HepG2 (cell line): Measurements from ENCODE around the gene DYNC2I2. TPM values are rescaled to one million over a fixed set of nuclear protein-coding genes. Genes with fewer than 3 reads are reported as not detected.

Experiments used
- AGO2 ChIP-seq: fragments of 200-400 bp; formaldehyde crosslinking; optimal IDR thresholded peaks from 2 replicates; pipeline ENCODE3; 2017; ENCODE audit warnings: mild to moderate bottlenecking, low read depth, low read length, moderate library complexity
- ASH2L ChIP-seq: fragments of 300-600, 200-600 bp; sonication (generic); IDR thresholded peaks from 2 replicates; pipeline ENCODE4 v1.7.0; 2017; ENCODE audit warnings: low read depth, mild to moderate bottlenecking, moderate library complexity, mixed read lengths, low read length; ENCODE audit not compliant: insufficient read length
- ATF7-NPFF ChIP-seq: sonication (generic); formaldehyde crosslinking; IDR thresholded peaks from 2 replicates; pipeline ENCODE4 v1.8.1; 2023; ENCODE audit warnings: mild to moderate bottlenecking, low read depth, missing genetic modification reagents, moderate library complexity
- GFI1 ChIP-seq: sonication (generic); formaldehyde crosslinking; IDR thresholded peaks from 2 replicates; pipeline ENCODE4 v1.5.0; 2020; ENCODE audit warnings: missing genetic modification reagents, mild to moderate bottlenecking, borderline replicate concordance
- MIXL1 ChIP-seq: IDR thresholded peaks from 2 replicates; pipeline ENCODE4 v1.6.1; 2016
- NBN ChIP-seq: fragments of 450-650 bp; conservative IDR thresholded peaks from 2 replicates; pipeline ENCODE4 v1.6.1; 2017
- PRPF4 ChIP-seq: fragments of 200-400 bp; formaldehyde crosslinking; IDR thresholded peaks from 2 replicates; pipeline ENCODE4 v1.6.1; 2016; ENCODE audit warnings: low read length, low read depth; ENCODE audit not compliant: poor library complexity, severe bottlenecking
- RNF2 ChIP-seq: fragments of 450-650 bp; conservative IDR thresholded peaks from 2 replicates; pipeline ENCODE4 v1.6.1; 2016; ENCODE audit warnings: low read depth
- SAP130 ChIP-seq: IDR thresholded peaks from 2 replicates; pipeline ENCODE4 v1.6.1; 2016; ENCODE audit warnings: low read depth
- YEATS4 ChIP-seq: sonication (generic); formaldehyde crosslinking; IDR thresholded peaks from 2 replicates; pipeline ENCODE4 v1.4.0; 2020; ENCODE audit warnings: missing genetic modification reagents, borderline replicate concordance
- ZNF333 ChIP-seq: sonication (generic); formaldehyde crosslinking; IDR thresholded peaks from 2 replicates; pipeline ENCODE4 v1.4.0; 2020; ENCODE audit warnings: mild to moderate bottlenecking, missing genetic modification reagents, borderline replicate concordance
- ZNF501 ChIP-seq: sonication (generic); formaldehyde crosslinking; IDR thresholded peaks from 2 replicates; pipeline ENCODE4 v1.5.1; 2020; ENCODE audit warnings: mild to moderate bottlenecking, moderate library complexity, missing genetic modification reagents
- ZNF678 ChIP-seq: sonication (generic); formaldehyde crosslinking; IDR thresholded peaks from 2 replicates; pipeline ENCODE4 v1.4.0; 2020; ENCODE audit warnings: mild to moderate bottlenecking, missing genetic modification reagents
- polyA plus RNA-seq, 8 experiments: library from polyadenylated mRNA; depleted of rRNA in 3 of 8; stranded (reverse) in 7 of 8; unstranded in 1 of 8; fragments of >200 nt; fragmentation: Illumina TruSeq in 4 of 8; extraction: Trizol in 4 of 8; gene quantifications; 2 replicates each; pipeline versions ENCODE4 v1.2.1 to v1.2.3, GENCODE V29; 2011 to 2016; ENCODE audit warnings: low read depth in 4 of 8, missing spikeins in 1 of 8, mixed read lengths in 1 of 8; ENCODE audit not compliant: insufficient read depth in 1 of 8
- total RNA-seq, 5 experiments: library from RNA; depleted of rRNA; stranded (reverse); fragments of >200 nt; fragmentation: Illumina TruSeq; extraction: Trizol; gene quantifications; 2 replicates each; pipeline ENCODE4 v1.2.3, GENCODE V29; 2016; ENCODE audit warnings: low read depth in 1 of 5
- TF ChIP-seq, protein P1 (sequence below): IDR thresholded peaks from 2 replicates; pipeline ENCODE4 v1.6.1; 2016; ENCODE audit warnings: low read depth, borderline replicate concordance
- TF ChIP-seq, protein P2 (sequence below): sonication (generic); formaldehyde crosslinking; IDR thresholded peaks from 2 replicates; pipeline ENCODE4 v1.8.0; 2022; ENCODE audit warnings: missing genetic modification reagents, mild to moderate bottlenecking, moderate library complexity, borderline replicate concordance
- TF ChIP-seq, protein P3 (sequence below): sonication (generic); formaldehyde crosslinking; IDR thresholded peaks from 2 replicates; pipeline ENCODE4 v1.4.0; 2020; ENCODE audit warnings: missing genetic modification reagents
- TF ChIP-seq, protein P4 (sequence below): IDR thresholded peaks from 2 replicates; pipeline ENCODE4 v1.6.1; 2012; ENCODE audit warnings: low read depth, low read length, improper control_type of control experiment
- TF ChIP-seq, protein P5 (sequence below): sonication (generic); formaldehyde crosslinking; IDR thresholded peaks from 2 replicates; pipeline ENCODE4 v1.5.1; 2020; ENCODE audit warnings: mild to moderate bottlenecking, missing genetic modification reagents, moderate library complexity
- TF ChIP-seq, protein P6 (sequence below): sonication (generic); formaldehyde crosslinking; IDR thresholded peaks from 2 replicates; pipeline ENCODE4 v1.4.0; 2020; ENCODE audit warnings: missing genetic modification reagents

The DYNC2I2 gene
- total and polyA plus RNA-seq, 2 of the 13 experiments (the other 11 are each of a cell fraction or from before 2014, with no cell fraction given): 13.7 to 40.2 TPM

DNA sequence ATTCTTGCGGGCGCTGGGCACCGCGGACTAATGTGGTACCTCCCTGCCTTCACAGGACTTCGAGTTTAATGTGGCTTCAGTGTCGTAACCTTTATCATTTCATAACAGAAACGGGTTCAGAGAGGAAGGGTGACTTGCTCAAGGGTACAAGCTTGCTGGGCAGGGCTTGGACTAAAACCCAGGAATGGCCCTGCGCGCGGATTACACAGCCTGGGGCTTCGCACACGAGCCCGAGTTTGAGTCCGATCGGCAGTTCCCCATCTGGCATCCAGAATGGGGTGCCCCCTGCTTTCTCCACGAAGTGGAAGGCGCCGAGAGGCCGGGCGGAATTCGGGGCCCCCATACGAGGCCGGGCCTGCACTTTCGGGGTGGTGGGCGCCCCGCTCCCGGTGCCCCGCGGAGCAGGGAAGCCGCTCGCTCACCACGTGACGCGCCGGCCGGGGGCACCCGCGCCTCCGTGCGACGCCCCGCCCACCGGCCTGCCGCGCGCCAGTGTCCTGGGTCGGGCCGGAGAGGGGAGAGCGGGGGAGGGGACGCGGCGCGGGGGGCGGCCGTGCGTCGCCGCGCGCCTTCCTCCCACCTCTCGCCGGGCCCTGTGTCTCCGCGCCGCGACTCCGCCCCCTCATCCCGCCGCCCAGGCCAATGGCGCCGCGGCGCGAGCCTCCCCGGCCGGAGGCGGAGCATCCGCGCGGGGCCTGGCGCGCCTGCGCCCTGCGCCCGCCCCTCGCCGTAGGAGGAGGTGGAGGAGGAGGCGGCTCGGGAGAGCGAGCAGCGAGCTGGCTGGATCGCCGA lies 32.0 kb upstream of the DYNC2I2 start, which contains the start of gene SET (continued):
- 0 out of 2 replicates have a peak, but pooled peaks have one; percentile 49 for TF ChIP-seq ZNF678 (CRISPR knock-in tag)
- TF ChIP-seq, protein P1, sequence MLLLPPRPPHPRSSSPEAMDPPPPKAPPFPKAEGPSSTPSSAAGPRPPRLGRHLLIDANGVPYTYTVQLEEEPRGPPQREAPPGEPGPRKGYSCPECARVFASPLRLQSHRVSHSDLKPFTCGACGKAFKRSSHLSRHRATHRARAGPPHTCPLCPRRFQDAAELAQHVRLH (CRISPR knock-in tag): no peak
- no peak for TF ChIP-seq PRPF4
- peak; percentile 56; the same call in 1 of the 2 replicates for TF ChIP-seq YEATS4 (CRISPR knock-in tag)
- peak; percentile 64 for TF ChIP-seq SAP130 (CRISPR knock-in tag)
- TF ChIP-seq, protein P2, sequence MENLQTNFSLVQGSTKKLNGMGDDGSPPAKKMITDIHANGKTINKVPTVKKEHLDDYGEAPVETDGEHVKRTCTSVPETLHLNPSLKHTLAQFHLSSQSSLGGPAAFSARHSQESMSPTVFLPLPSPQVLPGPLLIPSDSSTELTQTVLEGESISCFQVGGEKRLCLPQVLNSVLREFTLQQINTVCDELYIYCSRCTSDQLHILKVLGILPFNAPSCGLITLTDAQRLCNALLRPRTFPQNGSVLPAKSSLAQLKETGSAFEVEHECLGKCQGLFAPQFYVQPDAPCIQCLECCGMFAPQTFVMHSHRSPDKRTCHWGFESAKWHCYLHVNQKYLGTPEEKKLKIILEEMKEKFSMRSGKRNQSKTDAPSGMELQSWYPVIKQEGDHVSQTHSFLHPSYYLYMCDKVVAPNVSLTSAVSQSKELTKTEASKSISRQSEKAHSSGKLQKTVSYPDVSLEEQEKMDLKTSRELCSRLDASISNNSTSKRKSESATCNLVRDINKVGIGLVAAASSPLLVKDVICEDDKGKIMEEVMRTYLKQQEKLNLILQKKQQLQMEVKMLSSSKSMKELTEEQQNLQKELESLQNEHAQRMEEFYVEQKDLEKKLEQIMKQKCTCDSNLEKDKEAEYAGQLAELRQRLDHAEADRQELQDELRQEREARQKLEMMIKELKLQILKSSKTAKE (CRISPR knock-in tag): peak; percentile 18; the same call in 1 of the 2 replicates
- TF ChIP-seq ZNF501 (CRISPR knock-in tag): 0 out of 2 replicates have a peak, but pooled peaks have one; percentile 12
- TF ChIP-seq, protein P3, sequence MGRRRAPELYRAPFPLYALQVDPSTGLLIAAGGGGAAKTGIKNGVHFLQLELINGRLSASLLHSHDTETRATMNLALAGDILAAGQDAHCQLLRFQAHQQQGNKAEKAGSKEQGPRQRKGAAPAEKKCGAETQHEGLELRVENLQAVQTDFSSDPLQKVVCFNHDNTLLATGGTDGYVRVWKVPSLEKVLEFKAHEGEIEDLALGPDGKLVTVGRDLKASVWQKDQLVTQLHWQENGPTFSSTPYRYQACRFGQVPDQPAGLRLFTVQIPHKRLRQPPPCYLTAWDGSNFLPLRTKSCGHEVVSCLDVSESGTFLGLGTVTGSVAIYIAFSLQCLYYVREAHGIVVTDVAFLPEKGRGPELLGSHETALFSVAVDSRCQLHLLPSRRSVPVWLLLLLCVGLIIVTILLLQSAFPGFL (CRISPR knock-in tag): no peak
- peak; percentile 46 for TF ChIP-seq ASH2L
- no peak; the same call in 1 of the 2 replicates for TF ChIP-seq GFI1 (CRISPR knock-in tag)
- TF ChIP-seq NBN: no peak
- no peak for TF ChIP-seq MIXL1
- TF ChIP-seq, protein P4, sequence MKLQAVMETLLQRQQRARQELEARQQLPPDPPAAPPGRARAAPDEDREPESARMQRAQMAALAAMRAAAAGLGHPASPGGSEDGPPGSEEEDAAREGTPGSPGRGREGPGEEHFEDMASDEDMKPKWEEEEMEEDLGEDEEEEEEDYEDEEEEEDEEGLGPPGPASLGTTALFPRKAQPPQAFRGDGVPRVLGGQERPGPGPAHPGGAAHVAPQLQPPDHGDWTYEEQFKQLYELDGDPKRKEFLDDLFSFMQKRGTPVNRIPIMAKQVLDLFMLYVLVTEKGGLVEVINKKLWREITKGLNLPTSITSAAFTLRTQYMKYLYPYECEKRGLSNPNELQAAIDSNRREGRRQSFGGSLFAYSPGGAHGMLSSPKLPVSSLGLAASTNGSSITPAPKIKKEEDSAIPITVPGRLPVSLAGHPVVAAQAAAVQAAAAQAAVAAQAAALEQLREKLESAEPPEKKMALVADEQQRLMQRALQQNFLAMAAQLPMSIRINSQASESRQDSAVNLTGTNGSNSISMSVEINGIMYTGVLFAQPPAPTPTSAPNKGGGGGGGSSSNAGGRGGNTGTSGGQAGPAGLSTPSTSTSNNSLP: no peak; the same call in 1 of the 2 replicates
- TF ChIP-seq ZNF333 (CRISPR knock-in tag): no peak
- TF ChIP-seq RNF2: peak; percentile 70; the same call in 1 of the 2 replicates
- no peak for TF ChIP-seq AGO2
- TF ChIP-seq ATF7-NPFF (CRISPR knock-in tag): no peak
- TF ChIP-seq, protein P5, sequence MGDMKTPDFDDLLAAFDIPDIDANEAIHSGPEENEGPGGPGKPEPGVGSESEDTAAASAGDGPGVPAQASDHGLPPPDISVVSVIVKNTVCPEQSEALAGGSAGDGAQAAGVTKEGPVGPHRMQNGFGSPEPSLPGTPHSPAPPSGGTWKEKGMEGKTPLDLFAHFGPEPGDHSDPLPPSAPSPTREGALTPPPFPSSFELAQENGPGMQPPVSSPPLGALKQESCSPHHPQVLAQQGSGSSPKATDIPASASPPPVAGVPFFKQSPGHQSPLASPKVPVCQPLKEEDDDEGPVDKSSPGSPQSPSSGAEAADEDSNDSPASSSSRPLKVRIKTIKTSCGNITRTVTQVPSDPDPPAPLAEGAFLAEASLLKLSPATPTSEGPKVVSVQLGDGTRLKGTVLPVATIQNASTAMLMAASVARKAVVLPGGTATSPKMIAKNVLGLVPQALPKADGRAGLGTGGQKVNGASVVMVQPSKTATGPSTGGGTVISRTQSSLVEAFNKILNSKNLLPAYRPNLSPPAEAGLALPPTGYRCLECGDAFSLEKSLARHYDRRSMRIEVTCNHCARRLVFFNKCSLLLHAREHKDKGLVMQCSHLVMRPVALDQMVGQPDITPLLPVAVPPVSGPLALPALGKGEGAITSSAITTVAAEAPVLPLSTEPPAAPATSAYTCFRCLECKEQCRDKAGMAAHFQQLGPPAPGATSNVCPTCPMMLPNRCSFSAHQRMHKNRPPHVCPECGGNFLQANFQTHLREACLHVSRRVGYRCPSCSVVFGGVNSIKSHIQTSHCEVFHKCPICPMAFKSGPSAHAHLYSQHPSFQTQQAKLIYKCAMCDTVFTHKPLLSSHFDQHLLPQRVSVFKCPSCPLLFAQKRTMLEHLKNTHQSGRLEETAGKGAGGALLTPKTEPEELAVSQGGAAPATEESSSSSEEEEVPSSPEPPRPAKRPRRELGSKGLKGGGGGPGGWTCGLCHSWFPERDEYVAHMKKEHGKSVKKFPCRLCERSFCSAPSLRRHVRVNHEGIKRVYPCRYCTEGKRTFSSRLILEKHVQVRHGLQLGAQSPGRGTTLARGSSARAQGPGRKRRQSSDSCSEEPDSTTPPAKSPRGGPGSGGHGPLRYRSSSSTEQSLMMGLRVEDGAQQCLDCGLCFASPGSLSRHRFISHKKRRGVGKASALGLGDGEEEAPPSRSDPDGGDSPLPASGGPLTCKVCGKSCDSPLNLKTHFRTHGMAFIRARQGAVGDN (CRISPR knock-in tag): peak; percentile 85
- TF ChIP-seq, protein P6, sequence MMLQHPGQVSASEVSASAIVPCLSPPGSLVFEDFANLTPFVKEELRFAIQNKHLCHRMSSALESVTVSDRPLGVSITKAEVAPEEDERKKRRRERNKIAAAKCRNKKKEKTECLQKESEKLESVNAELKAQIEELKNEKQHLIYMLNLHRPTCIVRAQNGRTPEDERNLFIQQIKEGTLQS (CRISPR knock-in tag): no peak
